HG02571 (cell line): ENCODE results near the gene L3MBTL4.

ENCODE experiments used
- ATAC-seq: cut with Tn5 transposase; IDR thresholded peaks from one replicate; pipeline ENCODE4 v1.9.1; 2021; ENCODE audit warnings: mild to moderate bottlenecking, moderate library complexity; ENCODE audit not compliant: unreplicated experiment

L3MBTL4 gene

DNA sequence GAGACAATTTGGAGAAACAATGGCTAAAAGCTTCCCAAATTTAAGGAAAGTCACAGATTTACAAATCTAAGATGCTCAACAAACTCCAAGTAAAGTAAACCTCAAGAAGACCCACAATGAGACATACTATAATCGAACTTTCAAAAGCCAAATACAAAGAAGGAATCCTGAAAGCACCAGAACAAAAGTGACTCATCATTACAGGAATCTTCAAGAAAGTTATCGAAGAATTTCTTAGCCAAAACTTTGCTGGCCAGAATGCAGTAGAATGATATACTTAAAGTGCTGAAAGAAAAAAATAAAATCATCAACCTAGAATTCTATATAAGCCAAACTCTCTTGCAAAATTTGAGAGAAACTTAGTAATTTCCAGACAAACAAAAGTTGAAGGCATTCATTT lies 412.8 kb downstream of the L3MBTL4 start:
- ATAC-seq = no peak

DNA sequence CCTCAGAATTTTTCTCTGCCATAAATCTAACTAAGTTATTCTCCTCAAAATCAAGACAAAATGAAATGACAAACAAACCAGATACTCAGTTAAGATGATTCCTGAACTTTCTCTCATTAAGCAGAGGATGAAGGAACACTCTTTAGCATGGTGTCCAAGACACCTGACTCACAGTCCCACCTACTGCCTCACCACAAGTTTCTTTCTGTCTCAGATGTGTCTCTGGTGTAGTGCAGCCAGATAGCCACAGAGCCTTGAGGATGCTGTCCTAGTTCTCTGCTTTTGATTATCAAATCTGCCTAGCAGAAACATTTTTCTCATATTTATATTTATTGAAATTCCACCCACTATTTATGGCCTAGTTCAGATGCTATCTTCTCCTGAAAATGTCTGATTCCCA lies 415.8 kb downstream of the L3MBTL4 start:
- peak; percentile 89 for ATAC-seq

GRCh38 chr18:5998166-5998881 lies 416.4 kb downstream of the L3MBTL4 start:
- no peak for ATAC-seq

DNA sequence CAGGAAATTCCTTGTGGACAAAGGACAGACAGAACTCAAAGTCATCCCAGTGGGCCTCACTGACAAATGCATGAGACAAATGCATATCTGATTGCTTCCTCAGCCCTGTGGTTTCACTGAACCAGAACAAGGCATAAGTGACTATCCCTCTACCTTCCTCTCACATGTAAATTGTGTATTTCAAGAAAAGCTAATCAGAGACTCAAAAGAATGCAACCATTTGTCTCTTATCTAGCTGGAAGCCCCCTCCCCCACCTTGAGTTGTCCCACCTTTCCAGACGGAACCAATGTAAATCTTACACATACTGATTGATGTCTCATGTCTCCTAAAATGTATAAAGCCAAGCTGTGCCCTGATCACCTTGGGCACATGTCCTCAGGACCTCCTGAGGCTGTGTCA lies 417.4 kb downstream of the L3MBTL4 start:
- no peak for ATAC-seq

- ATAC-seq = no peak
Measured at GRCh38 chr18:5995626-5996025, 419.1 kb downstream of the L3MBTL4 start.

DNA sequence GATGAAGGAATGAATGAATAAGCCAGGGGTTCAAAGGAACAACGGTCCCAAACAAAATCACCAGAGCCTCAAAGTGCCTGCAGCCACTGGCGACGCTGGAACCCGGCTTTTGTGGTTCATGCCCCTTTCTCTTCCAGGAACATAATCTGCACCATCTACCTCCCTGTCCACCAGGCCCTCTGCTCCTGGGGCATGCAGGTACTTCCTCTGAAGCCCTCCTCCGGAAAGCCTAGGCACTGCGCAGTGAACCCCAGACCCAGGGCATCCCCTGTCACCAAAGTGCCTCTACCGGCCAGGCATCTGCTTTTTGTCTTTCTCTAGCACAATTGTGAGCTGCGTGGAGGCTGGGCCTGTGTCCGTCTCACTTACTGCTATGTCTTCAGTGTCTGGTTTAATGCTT lies 420.8 kb downstream of the L3MBTL4 start:
- no peak for ATAC-seq

- no peak for ATAC-seq
Measured at GRCh38 chr18:5992381-5992780, 422.3 kb downstream of the L3MBTL4 start.

GRCh38 chr18:5987249-5987648 lies 427.5 kb downstream of the L3MBTL4 start:
- ATAC-seq = no peak

GRCh38 chr18:5986257-5986931 lies 428.3 kb downstream of the L3MBTL4 start:
- ATAC-seq = no peak

GRCh38 chr18:5984245-5984644 lies 430.5 kb downstream of the L3MBTL4 start:
- no peak for ATAC-seq

GRCh38 chr18:5983488-5983887 lies 431.2 kb downstream of the L3MBTL4 start:
- ATAC-seq = no peak

DNA sequence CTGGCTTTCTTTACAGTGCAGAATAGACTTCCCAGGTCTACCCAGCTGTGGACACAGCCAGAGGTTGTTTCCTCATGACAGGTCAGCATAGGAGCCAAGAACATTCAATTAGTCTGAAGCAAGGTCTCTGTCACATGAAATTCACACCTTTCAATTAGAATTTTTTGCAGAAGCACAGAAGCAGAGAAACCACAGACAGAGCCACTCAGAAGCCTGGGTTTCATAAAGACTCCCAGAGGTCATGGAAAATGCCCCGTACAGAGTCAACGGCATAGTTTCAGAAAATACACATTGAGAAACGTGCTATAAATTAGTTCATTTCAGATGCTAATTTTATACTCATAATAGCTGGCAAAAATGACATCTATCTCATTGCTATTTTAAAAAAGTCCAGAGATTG lies 432.4 kb downstream of the L3MBTL4 start:
- no peak for ATAC-seq

DNA sequence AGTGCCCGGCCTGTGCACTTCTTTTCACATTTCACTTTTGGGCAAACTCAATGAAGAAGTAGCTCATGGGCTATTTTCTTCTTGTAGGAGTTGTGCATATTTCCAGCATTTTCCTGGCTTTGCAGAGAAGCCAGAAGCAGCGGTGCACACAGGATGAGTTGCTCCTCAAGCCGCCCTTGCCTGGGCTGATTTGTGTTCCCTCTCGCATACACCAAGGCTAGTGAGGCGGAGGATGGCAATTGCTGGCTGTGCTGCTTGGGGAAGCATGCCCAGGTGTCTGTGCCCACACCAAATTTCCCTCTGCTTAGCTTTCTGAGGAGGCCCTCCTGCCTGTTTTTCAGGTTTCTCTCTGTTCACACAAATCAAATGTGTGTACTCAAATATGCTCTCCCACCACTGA lies 434.0 kb downstream of the L3MBTL4 start:
- no peak for ATAC-seq

DNA sequence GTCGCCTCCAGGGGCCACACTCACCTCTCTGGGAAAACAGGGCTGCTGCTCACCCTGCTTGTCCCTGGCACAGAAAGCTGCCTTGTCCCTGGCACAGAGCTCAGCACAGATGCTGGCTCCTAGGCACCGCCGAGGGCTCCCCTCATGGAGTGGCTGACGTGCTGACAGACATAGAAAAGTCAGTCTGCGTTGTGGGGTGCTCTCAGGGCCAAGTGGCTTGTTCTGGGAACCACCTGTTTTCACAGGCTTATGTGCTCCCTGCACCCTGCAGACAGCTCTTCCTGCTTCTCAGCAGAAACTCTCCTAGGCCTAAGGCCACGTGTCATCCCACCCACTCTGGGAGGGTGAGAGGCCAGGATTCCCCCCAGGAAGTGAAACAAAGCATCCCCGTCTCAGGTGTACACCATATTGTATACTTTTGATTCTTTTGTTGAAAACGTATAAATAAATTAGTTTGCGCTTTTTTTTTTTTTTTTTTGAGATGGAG lies 434.7 kb downstream of the L3MBTL4 start:
- ATAC-seq = peak; percentile 48

DNA sequence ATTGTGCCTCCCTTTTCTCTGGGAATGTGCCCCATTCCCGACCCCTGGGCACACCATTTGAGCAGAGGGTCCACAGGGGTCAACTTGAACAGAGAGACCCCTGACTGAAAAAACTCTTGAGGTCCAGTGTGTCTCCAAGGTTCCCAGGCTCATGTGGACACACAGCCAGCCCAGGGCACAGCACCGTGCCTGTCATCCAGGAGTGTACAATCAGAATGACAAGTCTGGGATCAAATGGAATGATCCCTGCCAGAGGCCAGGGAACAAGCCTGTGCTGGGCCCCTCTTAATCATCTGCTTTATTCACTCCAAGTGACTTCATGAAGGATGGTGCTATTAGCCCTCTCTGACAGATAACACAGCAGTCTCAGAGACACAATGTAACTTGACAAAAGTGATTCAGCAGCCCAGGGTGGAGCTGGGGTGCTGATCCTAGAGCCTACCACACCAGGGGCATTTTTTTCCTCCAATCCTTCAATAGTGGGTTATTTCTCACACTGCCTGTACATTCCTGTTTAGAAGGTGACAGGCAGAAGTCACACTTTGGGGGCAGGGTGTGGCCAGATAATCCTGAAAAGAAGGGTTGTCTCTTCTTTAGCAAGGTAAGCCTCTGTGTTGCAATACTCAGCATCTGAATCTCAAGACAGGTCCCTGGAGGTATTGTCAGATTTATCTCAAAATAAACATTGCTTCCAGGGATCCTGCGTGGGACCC lies 435.4 kb downstream of the L3MBTL4 start:
- ATAC-seq = no peak

DNA sequence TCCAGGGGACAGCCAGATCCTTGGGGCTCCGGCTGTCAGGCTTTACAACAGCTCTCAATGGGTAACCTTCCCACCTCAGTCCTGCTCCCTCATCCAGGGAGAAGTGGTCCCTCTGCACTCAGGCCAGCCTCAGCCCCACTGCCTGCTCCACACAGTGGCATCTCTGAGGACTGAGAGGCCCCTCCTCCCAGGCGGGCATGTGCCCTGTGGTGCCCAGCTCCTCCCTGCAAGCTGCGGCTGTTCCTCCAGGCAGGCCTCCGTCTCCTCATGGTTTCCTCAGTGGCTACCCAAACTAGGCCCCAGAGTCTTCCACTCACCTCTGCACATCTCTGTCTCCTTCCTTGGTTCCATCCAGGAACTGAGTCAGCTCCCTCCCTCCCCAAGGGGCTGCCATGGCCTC lies 437.7 kb downstream of the L3MBTL4 start:
- no peak for ATAC-seq

DNA sequence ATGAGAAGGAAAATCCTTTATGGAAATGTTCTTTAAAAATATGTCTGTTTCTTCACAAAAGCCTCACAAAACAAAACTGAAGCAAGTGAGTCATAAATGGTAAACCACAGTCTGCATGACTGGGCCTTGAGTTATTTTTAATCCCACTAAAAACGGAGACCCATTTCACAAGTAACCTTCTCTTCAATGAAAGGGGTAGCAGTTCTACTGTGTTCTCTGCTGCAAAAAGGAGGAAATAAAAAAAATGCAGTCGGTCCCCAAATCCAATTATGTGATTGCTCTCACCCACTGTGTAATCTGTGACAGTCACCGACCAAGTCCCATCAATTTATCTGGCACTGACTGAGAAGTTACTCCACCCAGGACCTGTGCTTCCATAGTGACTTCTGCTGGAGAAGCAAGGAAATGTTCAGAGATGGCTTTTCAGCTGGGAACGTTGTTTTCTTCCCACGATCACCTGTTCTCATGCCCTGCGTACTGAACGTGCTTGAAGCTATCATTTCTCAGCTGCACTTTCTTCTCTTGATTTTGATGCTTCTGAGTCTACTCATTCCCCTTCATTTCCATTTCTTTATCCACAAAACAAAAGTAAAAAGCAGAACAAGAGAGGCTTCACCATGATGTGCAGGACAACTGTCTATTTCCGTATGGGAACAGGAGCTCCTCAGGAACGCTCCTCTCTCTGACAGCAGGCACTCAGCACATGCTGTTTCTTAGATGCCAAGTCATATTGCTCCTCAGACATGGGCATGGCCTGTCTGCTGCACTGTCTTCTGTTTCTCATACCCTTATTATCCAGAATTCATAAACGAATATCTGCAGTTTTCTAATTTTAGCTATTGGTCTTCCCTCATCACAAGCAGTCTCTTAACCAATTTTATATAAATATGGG lies 439.4 kb downstream of the L3MBTL4 start:
- ATAC-seq = peak; percentile 49

DNA sequence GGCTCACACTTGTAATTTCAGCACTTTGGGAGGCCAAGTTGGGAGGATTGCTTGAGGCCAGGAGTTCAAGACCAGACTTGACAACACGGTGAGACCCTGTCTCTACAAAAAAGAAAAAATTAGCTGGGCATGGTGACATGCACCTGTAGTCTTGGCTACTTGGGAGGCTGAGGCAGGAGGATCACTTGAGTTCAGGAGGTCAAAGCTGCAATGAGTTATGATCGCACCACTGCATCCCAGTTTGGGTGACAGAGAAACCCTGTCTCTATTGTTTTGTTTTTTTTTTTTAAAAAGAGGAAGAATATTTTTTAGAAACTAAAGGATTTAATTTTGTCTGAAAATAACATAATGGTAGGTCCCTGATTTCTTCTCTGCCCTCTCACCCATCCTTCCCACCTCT lies 440.0 kb downstream of the L3MBTL4 start:
- no peak for ATAC-seq

DNA sequence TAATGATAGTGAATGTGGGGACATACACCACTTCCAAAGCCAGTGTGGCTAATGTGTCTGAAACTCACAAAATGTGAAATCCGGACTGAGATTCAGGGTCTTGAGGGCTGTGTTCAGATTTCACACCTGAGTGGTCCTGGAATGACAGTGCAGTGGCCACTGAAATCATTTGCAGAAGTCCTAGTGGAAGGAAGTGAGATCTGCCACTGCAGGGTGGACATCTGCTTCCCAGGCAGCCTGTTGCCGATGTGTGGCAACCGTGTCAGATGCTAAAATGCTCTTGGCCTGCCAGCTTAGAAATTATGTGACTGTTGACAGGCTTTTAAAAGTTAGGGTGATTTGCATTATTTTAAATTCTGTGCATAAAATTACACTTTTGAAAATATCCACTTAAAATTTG lies 441.6 kb downstream of the L3MBTL4 start:
- no peak for ATAC-seq

DNA sequence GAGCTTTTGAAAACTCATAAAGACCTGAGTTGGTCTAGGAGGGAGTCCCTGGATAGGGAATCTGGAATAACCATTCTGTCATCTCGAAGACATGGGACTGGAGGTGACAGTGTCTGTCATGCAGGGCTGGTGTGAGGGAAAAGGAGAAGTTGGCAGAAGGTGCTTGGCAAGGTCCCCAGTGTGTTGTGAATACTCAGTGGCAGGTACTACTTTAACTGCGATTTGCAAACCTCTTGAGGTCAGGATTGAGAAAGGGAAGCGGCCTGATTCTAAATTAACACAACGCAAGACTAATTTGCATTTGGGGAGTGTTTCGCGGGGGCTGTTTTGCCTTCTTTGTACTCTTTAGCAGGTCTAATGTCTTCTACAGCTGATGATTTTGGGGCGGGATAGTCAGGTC lies 442.4 kb downstream of the L3MBTL4 start:
- peak; percentile 58 for ATAC-seq

DNA sequence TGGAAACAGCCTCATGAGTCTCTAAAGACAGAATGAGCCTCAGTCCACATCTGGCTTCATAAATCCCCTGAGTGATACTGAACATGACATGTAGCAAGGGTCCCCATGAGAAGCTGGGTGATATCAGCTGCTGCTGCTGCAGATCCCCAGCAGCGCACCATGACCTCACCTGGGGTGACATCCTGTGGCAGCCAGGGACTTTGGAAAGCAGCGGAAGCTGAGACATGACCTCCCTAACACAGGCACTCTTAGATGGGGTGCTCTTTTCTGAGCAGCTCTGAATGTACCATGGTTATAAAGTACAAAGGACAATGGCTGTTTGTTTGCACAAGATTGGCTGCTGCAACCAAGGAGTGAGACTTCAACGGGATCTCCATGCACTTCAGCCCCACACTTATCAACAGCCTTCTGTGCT lies 444.7 kb downstream of the L3MBTL4 start:
- ATAC-seq = no peak
